Activated T-cell treated with anti-CD3 and anti-CD28 coated beads, Interleukin-2, amount 50 U/mL, for 4 hours (primary cell): Measurements from ENCODE around the gene ZKSCAN4. TPM values are rescaled to one million over a fixed set of nuclear protein-coding genes. Genes with fewer than 3 reads are reported as not detected.

ENCODE experiments used
- ATAC-seq, 2 donors: fragments of 200-7000 bp; cut with Tn5 transposase; one replicate each; pipeline ENCODE4 v1.10.0; 2021
- DNase-seq: peaks from one replicate; pipeline ENCODE4 v3.0.0-alpha.2; 2020
- H3K27me3 Mint-ChIP-seq: one replicate; pipeline ENCODE4 v1.8.0; 2021; ENCODE audit warnings: low read depth, mixed read lengths
- H3K36me3 Mint-ChIP-seq: one replicate; pipeline ENCODE4 v1.8.0; 2022; ENCODE audit warnings: mixed read lengths; ENCODE audit not compliant: insufficient read depth
- H3K4me1 Mint-ChIP-seq: one replicate; pipeline ENCODE4 v1.8.0; 2021; ENCODE audit warnings: low read depth, mixed read lengths
- H3K4me3 Mint-ChIP-seq: one replicate; pipeline ENCODE4 v1.8.0; 2021; ENCODE audit warnings: mild to moderate bottlenecking, moderate library complexity, mixed read lengths
- H3K9me3 Mint-ChIP-seq: one replicate; pipeline ENCODE4 v1.8.0; 2021; ENCODE audit warnings: mixed read lengths
- total RNA-seq, 3 donors: library from RNA; stranded (reverse); gene quantifications; one replicate each; pipeline ENCODE4 v1.2.1, GENCODE V29; 2021

ZKSCAN4 gene
- total RNA-seq, 3 donors from 2014 or later: 3.4 to 4.2 (median 3.8) TPM

- H3K4me3 Mint-ChIP-seq: no peak overlapping the region
- H3K4me1 Mint-ChIP-seq: peaks cover 15% of the 10 kb centered on the region
- peaks cover 48% of the 10 kb centered on the region for H3K27me3 Mint-ChIP-seq
- DNase-seq (no peak), ATAC-seq (no peak)
- no peaks in the 10 kb centered on the region for H3K36me3 Mint-ChIP-seq
- no peaks in the 10 kb centered on the region for H3K9me3 Mint-ChIP-seq
These were observed 25.6 kb downstream of the ZKSCAN4 start for GRCh38 chr6:28226460-28226859.

- peak; percentile 88 to 90 for ATAC-seq
- Mint-ChIP-seq H3K36me3 (no peaks in the 10 kb centered on the region), H3K9me3 (no peaks in the 10 kb centered on the region), H3K4me3 (peak within 1 kb of the TSS; percentile 86), H3K27me3 (peaks cover 56% of the 10 kb centered on the region), H3K4me1 (peaks cover 15% of the 10 kb centered on the region)
- DNase-seq: no peak
These were observed 26.8 kb downstream of the ZKSCAN4 start, which contains the start of gene ZSCAN9 for GRCh38 chr6:28225056-28225834. Gene ZSCAN9, plus strand, starts transcription at chr6:28225275. Its CDS starts 1,810 bp downstream, at chr6:28227085.

- no peak for ATAC-seq
- H3K9me3 Mint-ChIP-seq: no peaks in the 10 kb centered on the region
- H3K36me3 Mint-ChIP-seq: no peaks in the 10 kb centered on the region
- peaks cover 64% of the 10 kb centered on the region for H3K27me3 Mint-ChIP-seq
- DNase-seq: no peak
- peaks cover 15% of the 10 kb centered on the region for H3K4me1 Mint-ChIP-seq
- peak overlapping the region; percentile 86 for H3K4me3 Mint-ChIP-seq
These were observed 27.7 kb downstream of the ZKSCAN4 start for GRCh38 chr6:28224131-28225055.

GRCh38 chr6:28220257-28221133 lies 31.6 kb downstream of the ZKSCAN4 start:
- Mint-ChIP-seq H3K4me1 (peaks cover 16% of the 10 kb centered on the region), H3K9me3 (no peaks in the 10 kb centered on the region), H3K4me3 (no peak overlapping the region), H3K36me3 (no peaks in the 10 kb centered on the region), H3K27me3 (peaks cover 87% of the 10 kb centered on the region)
- no peak for DNase-seq
- ATAC-seq: no peak

- peak overlapping the region; percentile 77 for H3K4me3 Mint-ChIP-seq
- H3K27me3 Mint-ChIP-seq: peaks cover 87% of the 10 kb centered on the region
- peaks cover 6% of the 10 kb centered on the region for H3K4me1 Mint-ChIP-seq
- H3K9me3 Mint-ChIP-seq: no peaks in the 10 kb centered on the region
- H3K36me3 Mint-ChIP-seq: no peaks in the 10 kb centered on the region
- DNase-seq: no peak
- peak; percentile 56 to 58 for ATAC-seq
These were observed 33.5 kb downstream of the ZKSCAN4 start for GRCh38 chr6:28218312-28219248.

- Mint-ChIP-seq H3K4me3 (peak overlapping the region; percentile 77), H3K4me1 (peaks cover 7% of the 10 kb centered on the region), H3K36me3 (no peaks in the 10 kb centered on the region), H3K9me3 (no peaks in the 10 kb centered on the region), H3K27me3 (peaks cover 87% of the 10 kb centered on the region)
- no peak for DNase-seq
- no peak for ATAC-seq
These were observed 34.2 kb downstream of the ZKSCAN4 start for GRCh38 chr6:28217890-28218289.

- H3K27me3 Mint-ChIP-seq: peaks cover 88% of the 10 kb centered on the region
- peaks cover 13% of the 10 kb centered on the region for H3K4me1 Mint-ChIP-seq
- ATAC-seq (no peak), DNase-seq (no peak)
- H3K4me3 Mint-ChIP-seq: no peak overlapping the region
- no peaks in the 10 kb centered on the region for H3K9me3 Mint-ChIP-seq
- H3K36me3 Mint-ChIP-seq: no peaks in the 10 kb centered on the region
These were observed 36.6 kb downstream of the ZKSCAN4 start for GRCh38 chr6:28215425-28215824.

- H3K27me3 Mint-ChIP-seq: peaks cover 89% of the 10 kb centered on the region
- H3K36me3 Mint-ChIP-seq: no peaks in the 10 kb centered on the region
- DNase-seq (no peak), ATAC-seq (no peak)
- H3K4me3 Mint-ChIP-seq: no peak overlapping the region
- no peaks in the 10 kb centered on the region for H3K9me3 Mint-ChIP-seq
- H3K4me1 Mint-ChIP-seq: peaks cover 11% of the 10 kb centered on the region
These were observed 38.9 kb downstream of the ZKSCAN4 start for GRCh38 chr6:28213213-28213523.

- peak; percentile 78 to 81 for ATAC-seq
- H3K4me3 Mint-ChIP-seq: peak overlapping the region; percentile 59
- H3K36me3 Mint-ChIP-seq: no peaks in the 10 kb centered on the region
- no peaks in the 10 kb centered on the region for H3K9me3 Mint-ChIP-seq
- H3K27me3 Mint-ChIP-seq: peaks cover 88% of the 10 kb centered on the region
- no peak for DNase-seq
- H3K4me1 Mint-ChIP-seq: peaks cover 15% of the 10 kb centered on the region
These were observed 39.4 kb downstream of the ZKSCAN4 start for GRCh38 chr6:28212510-28213212.

- peaks cover 20% of the 10 kb centered on the region for H3K4me1 Mint-ChIP-seq
- H3K9me3 Mint-ChIP-seq: no peaks in the 10 kb centered on the region
- no peaks in the 10 kb centered on the region for H3K36me3 Mint-ChIP-seq
- ATAC-seq: no peak
- peaks cover 88% of the 10 kb centered on the region for H3K27me3 Mint-ChIP-seq
- no peak for DNase-seq
- H3K4me3 Mint-ChIP-seq: peak overlapping the region; percentile 59
These were observed 40.1 kb downstream of the ZKSCAN4 start for GRCh38 chr6:28211840-28212509.

- H3K4me3 Mint-ChIP-seq: no peak overlapping the region
- H3K36me3 Mint-ChIP-seq: no peaks in the 10 kb centered on the region
- DNase-seq (no peak), ATAC-seq (no peak)
- H3K27me3 Mint-ChIP-seq: peaks cover 87% of the 10 kb centered on the region
- H3K4me1 Mint-ChIP-seq: peaks cover 20% of the 10 kb centered on the region
- peaks cover 9% of the 10 kb centered on the region for H3K9me3 Mint-ChIP-seq
These were observed 42.1 kb downstream of the ZKSCAN4 start for GRCh38 chr6:28209753-28210535.
